Hematopoietic multipotent progenitor cell treated with erythropoietin and hydrocortisone succinate and interleukin-3 and kit ligand, for 8 days (in vitro differentiated cells): ENCODE measurements around the gene COL5A3.
"Not testable (repeated sequence)": the region's sequence is repeated elsewhere in the genome, so short reads cannot be mapped to it uniquely, and the experiment has no call there.

Experiments used
- DNase-seq: peaks from one replicate; pipeline ENCODE4 v3.0.0-alpha.2; 2015

Gene COL5A3

GRCh38 chr19:9968820-9969687 is 41.2 kb downstream of the COL5A3 start:
- no peak for DNase-seq

DNA sequence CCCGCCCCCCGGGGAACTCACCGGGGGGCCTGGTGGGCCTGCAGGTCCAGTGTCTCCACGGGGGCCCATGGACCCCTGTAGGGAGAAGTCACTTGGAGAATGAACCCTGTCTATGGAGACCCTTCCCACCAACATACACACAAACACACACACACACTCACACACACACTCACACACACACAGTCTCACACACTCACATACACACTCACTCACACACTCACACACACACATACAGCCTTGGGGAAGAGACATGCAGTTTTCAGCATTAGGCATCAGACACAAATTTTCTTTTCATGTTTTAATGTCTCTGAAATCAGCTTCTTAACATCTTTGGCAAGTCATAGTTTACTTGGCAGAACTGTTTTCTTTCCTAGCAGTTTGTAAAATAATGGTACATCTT is 43.0 kb downstream of the COL5A3 start:
- DNase-seq = no peak

DNA sequence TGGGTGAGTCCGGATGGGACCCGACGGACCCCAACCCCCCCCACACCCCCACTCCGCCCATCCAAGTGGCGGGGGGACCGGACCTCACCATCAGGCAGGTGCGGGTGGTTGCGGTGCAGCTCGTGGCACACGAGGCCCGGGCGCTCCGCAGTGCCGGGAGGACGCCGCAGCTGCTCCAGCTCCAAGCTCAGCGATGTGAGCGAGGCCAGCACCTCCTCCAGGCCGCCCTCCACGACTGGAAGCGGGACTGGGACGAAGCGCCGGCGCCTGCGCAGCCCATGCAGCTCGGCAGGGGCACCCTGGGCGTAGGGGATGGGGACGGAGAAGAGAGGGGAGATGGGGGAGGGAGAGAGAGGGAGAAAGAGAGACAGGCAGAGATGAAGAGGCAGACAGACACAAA is 43.9 kb downstream of the COL5A3 start:
- no peak for DNase-seq

- DNase-seq = no peak
Measured at GRCh38 chr19:9966024-9966423, 44.3 kb downstream of the COL5A3 start.

GRCh38 chr19:9962623-9963290 is 47.5 kb downstream of the COL5A3 start:
- DNase-seq = no peak

DNA sequence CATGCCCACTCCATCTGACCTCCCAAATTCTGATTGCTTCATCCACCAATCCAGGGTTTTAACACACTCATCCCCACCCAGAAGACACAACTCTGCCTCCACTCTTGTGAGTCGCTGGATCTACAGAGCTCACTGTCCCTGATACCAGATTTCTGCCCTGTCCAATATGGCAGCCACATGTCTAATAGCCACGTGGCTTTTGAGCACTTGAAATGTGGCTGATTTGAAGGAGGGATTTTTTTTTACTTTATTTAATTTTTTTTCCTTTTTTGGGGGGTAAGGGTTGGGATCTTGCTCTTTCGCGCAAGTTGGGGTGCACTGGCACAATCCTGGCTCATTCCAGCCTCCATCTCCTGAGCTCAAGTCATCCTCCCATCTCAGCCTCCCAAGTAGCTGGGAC is 49.2 kb downstream of the COL5A3 start:
- DNase-seq = no peak

- no peak for DNase-seq
Measured at GRCh38 chr19:9958379-9958821, 51.9 kb downstream of the COL5A3 start.

- no peak for DNase-seq
Measured at GRCh38 chr19:9956956-9957355, 53.3 kb downstream of the COL5A3 start.

- no peak for DNase-seq
Measured at GRCh38 chr19:9953802-9954542, 56.3 kb downstream of the COL5A3 start.

DNA sequence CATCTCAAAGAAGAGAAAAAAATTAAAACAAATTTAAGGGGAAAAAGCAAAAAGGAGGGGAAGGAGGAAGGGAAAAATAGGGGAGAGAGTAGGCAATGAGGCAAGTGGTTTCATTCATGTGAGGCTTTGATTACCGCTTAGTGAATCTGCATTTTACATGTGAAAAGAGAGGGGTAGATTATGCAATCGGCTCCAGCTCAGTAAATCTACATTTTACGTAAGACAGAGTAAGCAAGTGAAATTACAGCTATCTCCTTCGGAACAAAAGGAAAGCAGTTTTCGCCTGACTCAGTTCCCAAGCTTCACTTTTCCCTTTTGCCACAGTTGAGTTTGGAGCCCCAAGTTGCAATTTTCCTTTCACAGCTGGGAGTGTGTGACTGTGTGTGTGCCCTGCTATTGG is 58.0 kb downstream of the COL5A3 start:
- DNase-seq = no peak

DNA sequence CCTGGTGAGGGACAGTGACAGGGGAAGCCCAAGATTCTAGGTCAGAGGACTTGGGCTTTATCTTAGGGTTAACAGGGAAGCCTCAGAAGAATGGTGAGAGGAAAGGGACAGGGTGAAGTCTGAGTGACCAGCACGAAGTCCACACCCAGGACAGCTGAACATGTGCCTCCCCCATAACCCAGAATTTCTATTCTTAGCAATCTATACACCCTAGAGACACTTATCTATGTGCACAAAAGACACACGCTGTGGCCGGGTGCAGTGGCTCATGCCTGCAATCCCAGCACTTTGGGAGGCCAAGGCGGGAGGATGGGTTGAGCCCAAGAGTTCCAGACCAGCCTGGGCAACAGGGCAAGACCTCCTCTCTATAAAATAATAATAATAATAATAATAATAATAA is 62.9 kb downstream of the COL5A3 start:
- DNase-seq = no peak

GRCh38 chr19:9946528-9947125 is 63.7 kb downstream of the COL5A3 start:
- not testable (repeated sequence) for DNase-seq

DNA sequence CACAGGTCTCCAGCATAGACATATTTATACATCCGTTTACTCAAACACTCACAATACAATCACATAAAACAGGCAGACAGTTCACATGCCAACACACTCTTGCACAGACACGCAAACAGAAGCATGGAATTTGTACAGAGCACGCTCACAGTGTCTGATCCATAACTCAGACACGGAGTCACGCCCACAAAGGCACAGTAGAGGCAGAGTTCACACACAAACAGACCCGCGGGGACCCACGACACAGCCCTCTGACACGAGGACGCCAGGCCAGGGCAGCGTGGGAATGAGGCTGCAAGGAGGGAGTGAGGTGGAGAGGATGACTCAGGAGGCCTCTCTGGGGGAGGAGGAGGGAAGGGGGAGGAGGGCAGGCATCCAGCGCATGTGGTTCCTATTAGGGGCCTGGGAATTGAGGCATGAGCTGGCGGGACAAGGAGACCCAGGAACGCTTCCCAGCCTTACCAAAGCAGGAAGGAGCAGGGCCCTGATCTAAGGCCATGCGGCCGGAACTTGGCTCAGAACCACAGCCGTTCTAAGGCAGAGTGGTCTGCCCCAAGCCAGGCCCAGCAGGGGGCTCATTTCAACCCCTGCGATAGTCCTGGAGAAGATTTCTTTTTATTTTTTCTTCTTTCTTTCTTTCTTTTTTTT is 64.9 kb downstream of the COL5A3 start:
- no peak for DNase-seq

DNA sequence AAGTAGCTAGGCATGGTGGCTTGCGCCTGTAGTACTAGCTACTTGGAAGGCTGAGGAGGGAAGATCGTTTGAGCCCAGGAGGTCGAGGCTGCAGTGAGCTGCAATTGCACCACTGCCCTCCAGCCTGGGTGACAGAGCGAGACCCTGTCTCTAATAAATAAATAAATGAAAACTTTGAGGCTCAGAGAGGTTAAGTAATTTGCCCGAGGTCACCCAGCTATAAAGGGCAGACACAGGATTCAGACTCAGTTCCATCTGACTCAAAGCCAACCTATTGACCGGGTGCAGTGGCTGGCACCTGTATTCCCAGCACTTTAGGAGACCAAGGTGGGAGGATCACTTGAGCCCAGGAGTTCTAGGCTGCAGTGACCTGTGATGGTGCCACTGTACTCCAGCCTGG is 66.6 kb downstream of the COL5A3 start:
- DNase-seq = no peak

GRCh38 chr19:9941671-9942070 is 68.6 kb downstream of the COL5A3 start:
- DNase-seq = no peak

- no peak for DNase-seq
Measured at GRCh38 chr19:9941231-9941630, 69.1 kb downstream of the COL5A3 start.

- DNase-seq = no peak
Measured at GRCh38 chr19:9940778-9941177, 69.5 kb downstream of the COL5A3 start.

DNA sequence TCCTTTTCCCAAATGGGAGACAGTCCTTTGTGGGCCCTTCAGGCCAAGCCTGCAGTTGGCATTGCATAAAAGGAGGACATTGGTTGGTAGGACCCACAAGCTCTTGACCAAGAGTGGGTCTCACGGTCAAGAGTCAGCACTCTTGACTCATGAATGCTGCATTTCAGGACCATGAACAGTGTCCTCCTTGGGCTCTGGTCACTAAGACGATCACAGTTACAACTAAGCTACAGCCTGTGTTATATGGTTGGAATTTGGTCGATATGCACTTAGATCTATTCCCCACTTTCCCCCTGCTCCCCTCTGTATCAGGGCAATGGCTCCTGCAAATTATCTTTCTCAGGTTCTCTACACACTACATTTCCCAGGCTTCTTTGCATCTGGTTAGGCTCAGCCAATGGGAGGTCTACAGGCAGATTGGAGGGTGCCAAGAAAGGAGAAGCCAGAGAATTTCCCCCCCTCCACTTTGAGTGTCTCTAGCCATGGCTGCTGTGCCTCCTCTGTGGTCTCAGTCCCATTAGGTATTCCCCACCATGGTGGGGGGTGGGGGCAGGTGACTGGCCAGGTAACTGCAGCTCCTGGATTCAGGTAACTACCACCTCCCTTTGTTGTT is 70.9 kb downstream of the COL5A3 start:
- DNase-seq = no peak

- DNase-seq = no peak
Measured at GRCh38 chr19:9937001-9937411, 73.3 kb downstream of the COL5A3 start.

- no peak for DNase-seq
Measured at GRCh38 chr19:9936326-9937000, 73.8 kb downstream of the COL5A3 start, which contains the start of gene OLFM2. OLFM2 (minus strand) TSS chr19:9936515; CDS start chr19:9936366, 149 bp downstream.
